ENCODE measurements around the gene DTWD1. TPM values are rescaled to one million over a fixed set of nuclear protein-coding genes. Genes with fewer than 3 reads are reported as not detected.
"Not testable (repeated sequence)": the region's sequence is repeated elsewhere in the genome, so short reads cannot be mapped to it uniquely, and the experiment has no call there.

The DTWD1 gene, protein sequence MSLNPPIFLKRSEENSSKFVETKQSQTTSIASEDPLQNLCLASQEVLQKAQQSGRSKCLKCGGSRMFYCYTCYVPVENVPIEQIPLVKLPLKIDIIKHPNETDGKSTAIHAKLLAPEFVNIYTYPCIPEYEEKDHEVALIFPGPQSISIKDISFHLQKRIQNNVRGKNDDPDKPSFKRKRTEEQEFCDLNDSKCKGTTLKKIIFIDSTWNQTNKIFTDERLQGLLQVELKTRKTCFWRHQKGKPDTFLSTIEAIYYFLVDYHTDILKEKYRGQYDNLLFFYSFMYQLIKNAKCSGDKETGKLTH
- total RNA-seq, result 31.8 TPM

- no peaks in the 10 kb centered on the region for H3K27me3 ChIP-seq (ENCODE audit: control insufficient read depth in 3 of 3, insufficient read depth in 3 of 3, low read length in 3 of 3)
- H3K36me3 ChIP-seq (ENCODE audit: control insufficient read depth in 3 of 3, insufficient read depth in 3 of 3, low read length in 3 of 3), result peaks cover 5 to 7% (median 5%) of the 10 kb centered on the region in 3 donors
- H3K4me1 ChIP-seq (ENCODE audit: control insufficient read depth in 3 of 3, insufficient read depth in 3 of 3, low read length in 3 of 3), result peaks cover 2 to 11% (median 9%) of the 10 kb centered on the region in 3 donors
- peak within 1 kb of the TSS; percentile 93 to 96 (median 93) for H3K9ac ChIP-seq (ENCODE audit: low read depth in 1 of 3, low read length in 3 of 3)
- H3K4me3 ChIP-seq (ENCODE audit: low read length in 3 of 3), result peak within 1 kb of the TSS; percentile 83 to 89 (median 86)
- peak within 1 kb of the TSS; percentile 92 for H3K27ac ChIP-seq (ENCODE audit: low read depth, low read length)
- no peaks in the 10 kb centered on the region for H3K9me3 ChIP-seq (ENCODE audit: control insufficient read depth in 3 of 3, low read length in 3 of 3)
Observed at GRCh38 chr15:49620658-49621368, at the start of gene DTWD1, which contains the start of gene FAM227B. TSS of gene DTWD1 (plus strand) at chr15:49621048. CDS start at chr15:49625168, 4,120 bp downstream. TSS of gene FAM227B (minus strand) at chr15:49620818. CDS start at chr15:49615171, 5,647 bp downstream.

GRCh38 chr15:49573421-49573820, 47.4 kb upstream of the DTWD1 start:
- peaks cover 0 to 2% (median 0%) of the 10 kb centered on the region in 3 donors for H3K9me3 ChIP-seq (ENCODE audit: control insufficient read depth in 3 of 3, low read length in 3 of 3)
- no peaks in the 10 kb centered on the region for H3K4me1 ChIP-seq (ENCODE audit: control insufficient read depth in 3 of 3, insufficient read depth in 3 of 3, low read length in 3 of 3)
- no peak overlapping the region for H3K27ac ChIP-seq (ENCODE audit: low read depth, low read length)
- H3K9ac ChIP-seq (ENCODE audit: low read depth in 1 of 3, low read length in 3 of 3), result no peak overlapping the region
- no peak overlapping the region for H3K4me3 ChIP-seq (ENCODE audit: low read length in 3 of 3)
- H3K27me3 ChIP-seq (ENCODE audit: control insufficient read depth in 3 of 3, insufficient read depth in 3 of 3, low read length in 3 of 3), result no peaks in the 10 kb centered on the region
- H3K36me3 ChIP-seq (ENCODE audit: control insufficient read depth in 3 of 3, insufficient read depth in 3 of 3, low read length in 3 of 3), result peaks cover 0 to 3% (median 0%) of the 10 kb centered on the region in 3 donors

GRCh38 chr15:49589030-49589429, 31.8 kb upstream of the DTWD1 start:
- Histone ChIP-seq H3K27me3 (ENCODE audit: control insufficient read depth in 3 of 3, insufficient read depth in 3 of 3, low read length in 3 of 3) (no peaks in the 10 kb centered on the region), H3K27ac (ENCODE audit: low read depth, low read length) (no peak overlapping the region), H3K9me3 (ENCODE audit: control insufficient read depth in 3 of 3, low read length in 3 of 3) (no peaks in the 10 kb centered on the region), H3K4me3 (ENCODE audit: low read length in 3 of 3) (no peak overlapping the region), H3K4me1 (ENCODE audit: control insufficient read depth in 3 of 3, insufficient read depth in 3 of 3, low read length in 3 of 3) (no peaks in the 10 kb centered on the region), H3K36me3 (ENCODE audit: control insufficient read depth in 3 of 3, insufficient read depth in 3 of 3, low read length in 3 of 3) (no peaks in the 10 kb centered on the region), H3K9ac (ENCODE audit: low read depth in 1 of 3, low read length in 3 of 3) (no peak overlapping the region)

GRCh38 chr15:49592829-49593316, 28.0 kb upstream of the DTWD1 start:
- H3K27me3 ChIP-seq (ENCODE audit: control insufficient read depth in 3 of 3, insufficient read depth in 3 of 3, low read length in 3 of 3); H3K9ac ChIP-seq (ENCODE audit: low read depth in 1 of 3, low read length in 3 of 3); H3K4me1 ChIP-seq (ENCODE audit: control insufficient read depth in 3 of 3, insufficient read depth in 3 of 3, low read length in 3 of 3); H3K4me3 ChIP-seq (ENCODE audit: low read length in 3 of 3); H3K27ac ChIP-seq (ENCODE audit: low read depth, low read length); H3K36me3 ChIP-seq (ENCODE audit: control insufficient read depth in 3 of 3, insufficient read depth in 3 of 3, low read length in 3 of 3); H3K9me3 ChIP-seq (ENCODE audit: control insufficient read depth in 3 of 3, low read length in 3 of 3): not testable (repeated sequence)

- Histone ChIP-seq H3K36me3 (ENCODE audit: control insufficient read depth in 3 of 3, insufficient read depth in 3 of 3, low read length in 3 of 3) (peaks cover 2 to 7% (median 3%) of the 10 kb centered on the region in 3 donors), H3K27ac (ENCODE audit: low read depth, low read length) (no peak overlapping the region), H3K9me3 (ENCODE audit: control insufficient read depth in 3 of 3, low read length in 3 of 3) (no peaks in the 10 kb centered on the region), H3K4me1 (ENCODE audit: control insufficient read depth in 3 of 3, insufficient read depth in 3 of 3, low read length in 3 of 3) (no peaks in the 10 kb centered on the region), H3K27me3 (ENCODE audit: control insufficient read depth in 3 of 3, insufficient read depth in 3 of 3, low read length in 3 of 3) (no peaks in the 10 kb centered on the region), H3K4me3 (ENCODE audit: low read length in 3 of 3) (no peak overlapping the region), H3K9ac (ENCODE audit: low read depth in 1 of 3, low read length in 3 of 3) (no peak overlapping the region)
Observed at GRCh38 chr15:49604625-49605409, 16.0 kb upstream of the DTWD1 start.

DNA sequence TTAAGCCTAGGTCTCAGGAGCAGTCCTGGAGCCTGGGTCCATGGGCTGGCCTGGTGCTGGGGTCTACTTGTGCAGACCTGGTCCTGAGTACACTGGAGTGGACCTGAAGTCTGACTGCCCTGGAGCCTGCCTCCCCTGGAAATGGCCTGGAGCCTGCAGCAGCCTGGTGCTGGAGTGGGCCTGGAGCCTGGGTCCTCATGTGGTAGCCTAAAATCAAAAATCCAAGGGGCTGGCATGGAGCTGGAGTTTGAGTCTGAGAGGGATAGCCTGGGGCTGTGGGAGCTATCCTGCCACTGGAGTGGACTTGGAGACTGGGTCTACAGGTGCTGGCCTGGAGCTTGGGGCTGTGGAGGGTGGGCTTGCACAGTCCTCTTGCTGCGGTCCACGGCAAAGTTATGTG, 15.3 kb upstream of the DTWD1 start:
- H3K9me3 ChIP-seq (ENCODE audit: control insufficient read depth in 3 of 3, low read length in 3 of 3), result no peaks in the 10 kb centered on the region
- H3K27ac ChIP-seq (ENCODE audit: low read depth, low read length), result no peak overlapping the region
- H3K27me3 ChIP-seq (ENCODE audit: control insufficient read depth in 3 of 3, insufficient read depth in 3 of 3, low read length in 3 of 3), result no peaks in the 10 kb centered on the region
- H3K9ac ChIP-seq (ENCODE audit: low read depth in 1 of 3, low read length in 3 of 3), result no peak overlapping the region
- H3K4me1 ChIP-seq (ENCODE audit: control insufficient read depth in 3 of 3, insufficient read depth in 3 of 3, low read length in 3 of 3), result no peaks in the 10 kb centered on the region
- peaks cover 2 to 7% (median 3%) of the 10 kb centered on the region in 3 donors for H3K36me3 ChIP-seq (ENCODE audit: control insufficient read depth in 3 of 3, insufficient read depth in 3 of 3, low read length in 3 of 3)
- H3K4me3 ChIP-seq (ENCODE audit: low read length in 3 of 3), result no peak overlapping the region

DNA sequence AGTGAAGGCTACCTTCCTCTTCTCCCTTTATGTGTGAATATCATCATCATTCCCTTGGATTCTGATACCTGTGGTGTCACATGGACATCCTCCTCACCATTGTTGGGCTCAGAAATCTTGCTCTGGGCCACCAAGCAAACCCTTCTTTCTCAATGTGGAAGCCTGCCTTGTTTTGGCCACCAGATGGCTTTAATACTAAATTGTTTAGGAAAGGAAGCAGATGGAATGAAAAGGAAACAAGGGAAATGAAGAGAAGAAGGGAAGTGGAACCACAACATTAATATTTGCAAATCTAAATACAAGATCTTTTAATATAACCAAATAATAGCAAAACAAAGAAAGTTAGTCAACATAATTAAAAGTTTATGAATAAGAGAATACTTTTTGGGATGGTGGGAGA, 14.3 kb upstream of the DTWD1 start:
- H3K27me3 ChIP-seq (ENCODE audit: control insufficient read depth in 3 of 3, insufficient read depth in 3 of 3, low read length in 3 of 3), result no peaks in the 10 kb centered on the region
- peaks cover 2 to 7% (median 3%) of the 10 kb centered on the region in 3 donors for H3K36me3 ChIP-seq (ENCODE audit: control insufficient read depth in 3 of 3, insufficient read depth in 3 of 3, low read length in 3 of 3)
- H3K4me1 ChIP-seq (ENCODE audit: control insufficient read depth in 3 of 3, insufficient read depth in 3 of 3, low read length in 3 of 3), result no peaks in the 10 kb centered on the region
- H3K9me3 ChIP-seq (ENCODE audit: control insufficient read depth in 3 of 3, low read length in 3 of 3), result no peaks in the 10 kb centered on the region
- no peak overlapping the region for H3K9ac ChIP-seq (ENCODE audit: low read depth in 1 of 3, low read length in 3 of 3)
- no peak overlapping the region for H3K4me3 ChIP-seq (ENCODE audit: low read length in 3 of 3)
- no peak overlapping the region for H3K27ac ChIP-seq (ENCODE audit: low read depth, low read length)

- Histone ChIP-seq H3K4me1 (ENCODE audit: control insufficient read depth in 3 of 3, insufficient read depth in 3 of 3, low read length in 3 of 3) (no peaks in the 10 kb centered on the region), H3K27ac (ENCODE audit: low read depth, low read length) (no peak overlapping the region), H3K36me3 (ENCODE audit: control insufficient read depth in 3 of 3, insufficient read depth in 3 of 3, low read length in 3 of 3) (peaks cover 2 to 8% (median 7%) of the 10 kb centered on the region in 3 donors), H3K4me3 (ENCODE audit: low read length in 3 of 3) (no peak overlapping the region), H3K9me3 (ENCODE audit: control insufficient read depth in 3 of 3, low read length in 3 of 3) (no peaks in the 10 kb centered on the region), H3K27me3 (ENCODE audit: control insufficient read depth in 3 of 3, insufficient read depth in 3 of 3, low read length in 3 of 3) (no peaks in the 10 kb centered on the region), H3K9ac (ENCODE audit: low read depth in 1 of 3, low read length in 3 of 3) (no peak overlapping the region)
Observed at GRCh38 chr15:49610157-49610918, 10.5 kb upstream of the DTWD1 start.

- H3K9ac ChIP-seq (ENCODE audit: low read depth in 1 of 3, low read length in 3 of 3); H3K27me3 ChIP-seq (ENCODE audit: control insufficient read depth in 3 of 3, insufficient read depth in 3 of 3, low read length in 3 of 3); H3K27ac ChIP-seq (ENCODE audit: low read depth, low read length); H3K9me3 ChIP-seq (ENCODE audit: control insufficient read depth in 3 of 3, low read length in 3 of 3); H3K36me3 ChIP-seq (ENCODE audit: control insufficient read depth in 3 of 3, insufficient read depth in 3 of 3, low read length in 3 of 3); H3K4me1 ChIP-seq (ENCODE audit: control insufficient read depth in 3 of 3, insufficient read depth in 3 of 3, low read length in 3 of 3); H3K4me3 ChIP-seq (ENCODE audit: low read length in 3 of 3): not testable (repeated sequence)
Observed at GRCh38 chr15:49612240-49612639, 8.6 kb upstream of the DTWD1 start.
